COR-L47 (cell line): Measurements from ENCODE around the gene PCDHA8.
"Not testable (repeated sequence)": the region's sequence is repeated elsewhere in the genome, so short reads cannot be mapped to it uniquely, and the experiment has no call there.

Experiments
- DNase-seq: peaks from one replicate; lab custom pipeline; 2025; lab: John Stamatoyannopoulos, UW

The PCDHA8 gene, protein sequence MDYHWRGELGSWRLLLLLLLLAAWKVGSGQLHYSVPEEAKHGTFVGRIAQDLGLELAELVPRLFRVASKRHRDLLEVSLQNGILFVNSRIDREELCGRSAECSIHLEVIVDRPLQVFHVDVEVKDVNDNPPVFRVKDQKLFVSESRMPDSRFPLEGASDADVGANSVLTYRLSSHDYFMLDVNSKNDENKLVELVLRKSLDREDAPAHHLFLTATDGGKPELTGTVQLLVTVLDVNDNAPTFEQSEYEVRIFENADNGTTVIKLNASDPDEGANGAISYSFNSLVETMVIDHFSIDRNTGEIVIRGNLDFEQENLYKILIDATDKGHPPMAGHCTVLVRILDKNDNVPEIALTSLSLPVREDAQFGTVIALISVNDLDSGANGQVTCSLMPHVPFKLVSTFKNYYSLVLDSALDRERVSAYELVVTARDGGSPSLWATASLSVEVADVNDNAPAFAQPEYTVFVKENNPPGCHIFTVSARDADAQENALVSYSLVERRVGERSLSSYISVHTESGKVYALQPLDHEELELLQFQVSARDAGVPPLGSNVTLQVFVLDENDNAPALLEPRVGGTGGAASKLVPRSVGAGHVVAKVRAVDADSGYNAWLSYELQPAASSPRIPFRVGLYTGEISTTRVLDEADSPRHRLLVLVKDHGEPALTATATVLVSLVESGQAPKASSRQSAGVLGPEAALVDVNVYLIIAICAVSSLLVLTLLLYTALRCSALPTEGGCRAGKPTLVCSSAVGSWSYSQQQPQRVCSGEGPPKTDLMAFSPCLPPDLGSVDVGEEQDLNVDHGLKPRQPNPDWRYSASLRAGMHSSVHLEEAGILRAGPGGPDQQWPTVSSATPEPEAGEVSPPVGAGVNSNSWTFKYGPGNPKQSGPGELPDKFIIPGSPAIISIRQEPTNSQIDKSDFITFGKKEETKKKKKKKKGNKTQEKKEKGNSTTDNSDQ

DNA sequence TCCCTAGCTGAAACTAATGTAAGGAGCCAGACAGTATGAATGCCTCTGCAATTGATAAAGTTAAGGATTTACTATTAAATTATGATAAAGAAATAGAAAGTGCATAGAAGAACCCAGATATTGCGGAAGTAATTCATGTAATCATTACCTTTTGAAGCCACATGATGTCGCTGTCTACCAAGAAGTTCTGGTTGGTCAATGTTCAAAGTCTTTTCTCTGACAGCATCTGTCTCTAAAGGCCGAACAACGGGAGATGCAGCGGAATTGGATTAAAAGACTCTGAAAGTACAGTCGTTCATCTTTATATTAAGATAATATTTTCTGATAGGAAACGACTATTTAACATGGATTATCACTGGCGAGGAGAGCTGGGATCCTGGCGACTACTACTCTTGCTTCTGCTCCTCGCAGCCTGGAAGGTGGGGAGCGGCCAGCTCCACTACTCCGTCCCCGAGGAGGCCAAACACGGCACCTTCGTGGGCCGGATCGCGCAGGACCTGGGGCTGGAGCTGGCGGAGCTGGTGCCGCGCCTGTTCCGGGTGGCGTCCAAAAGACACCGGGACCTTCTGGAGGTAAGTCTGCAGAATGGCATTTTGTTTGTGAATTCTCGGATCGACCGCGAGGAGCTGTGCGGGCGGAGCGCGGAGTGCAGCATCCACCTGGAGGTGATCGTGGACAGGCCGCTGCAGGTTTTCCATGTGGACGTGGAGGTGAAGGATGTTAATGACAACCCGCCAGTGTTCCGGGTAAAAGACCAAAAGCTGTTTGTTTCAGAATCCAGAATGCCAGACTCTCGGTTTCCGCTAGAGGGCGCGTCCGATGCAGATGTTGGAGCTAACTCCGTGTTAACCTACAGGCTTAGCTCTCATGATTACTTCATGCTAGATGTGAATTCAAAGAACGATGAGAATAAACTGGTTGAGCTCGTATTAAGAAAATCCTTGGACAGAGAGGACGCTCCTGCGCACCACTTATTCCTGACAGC, at the start of gene PCDHA8:
TSS of gene PCDHA8 (plus strand) at position 210 of the 985 bp plus-strand sequence. CDS start at position 345, 135 bp downstream.
- no peak for DNase-seq

GRCh38 chr5:140794595-140795258, 46.3 kb upstream of the PCDHA8 start, which contains the start of gene PCDHA2:
Gene PCDHA2, plus strand, starts transcription at chr5:140794852.
- no peak for DNase-seq

DNA sequence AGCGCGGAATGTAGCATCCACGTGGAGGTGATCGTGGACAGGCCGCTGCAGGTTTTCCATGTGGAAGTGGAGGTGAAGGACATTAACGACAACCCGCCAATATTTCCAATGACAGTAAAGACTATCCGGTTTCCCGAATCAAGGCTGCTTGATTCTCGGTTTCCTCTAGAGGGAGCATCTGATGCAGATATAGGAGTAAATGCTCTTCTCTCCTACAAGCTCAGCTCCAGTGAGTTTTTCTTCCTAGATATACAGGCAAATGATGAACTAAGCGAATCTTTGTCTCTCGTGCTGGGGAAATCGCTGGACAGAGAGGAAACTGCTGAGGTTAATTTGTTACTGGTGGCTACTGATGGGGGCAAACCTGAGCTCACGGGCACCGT, 45.7 kb upstream of the PCDHA8 start:
- DNase-seq, result no peak

- DNase-seq, result not testable (repeated sequence)
Measured at GRCh38 chr5:140796072-140796717, 44.8 kb upstream of the PCDHA8 start.

GRCh38 chr5:140796718-140797095, 44.3 kb upstream of the PCDHA8 start:
- no peak for DNase-seq

GRCh38 chr5:140800816-140801493, 40.0 kb upstream of the PCDHA8 start, which contains the start of gene PCDHA3:
Gene PCDHA3, plus strand, starts transcription at chr5:140801057.
- no peak for DNase-seq

DNA sequence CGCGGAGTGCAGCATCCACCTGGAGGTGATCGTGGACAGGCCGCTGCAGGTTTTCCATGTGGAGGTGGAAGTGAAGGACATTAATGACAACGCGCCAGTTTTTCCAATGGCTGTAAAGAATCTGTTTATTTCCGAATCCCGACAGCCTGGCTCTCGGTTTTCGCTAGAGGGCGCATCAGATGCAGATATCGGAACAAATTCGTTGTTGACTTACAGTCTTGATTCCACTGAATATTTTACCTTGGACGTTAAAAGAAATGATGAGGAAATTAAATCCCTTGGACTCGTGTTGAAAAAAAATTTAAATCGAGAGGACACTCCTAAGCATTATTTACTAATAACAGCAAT, 39.5 kb upstream of the PCDHA8 start:
- no peak for DNase-seq

- DNase-seq, result not testable (repeated sequence)
Measured at GRCh38 chr5:140802381-140802780, 38.6 kb upstream of the PCDHA8 start.

DNA sequence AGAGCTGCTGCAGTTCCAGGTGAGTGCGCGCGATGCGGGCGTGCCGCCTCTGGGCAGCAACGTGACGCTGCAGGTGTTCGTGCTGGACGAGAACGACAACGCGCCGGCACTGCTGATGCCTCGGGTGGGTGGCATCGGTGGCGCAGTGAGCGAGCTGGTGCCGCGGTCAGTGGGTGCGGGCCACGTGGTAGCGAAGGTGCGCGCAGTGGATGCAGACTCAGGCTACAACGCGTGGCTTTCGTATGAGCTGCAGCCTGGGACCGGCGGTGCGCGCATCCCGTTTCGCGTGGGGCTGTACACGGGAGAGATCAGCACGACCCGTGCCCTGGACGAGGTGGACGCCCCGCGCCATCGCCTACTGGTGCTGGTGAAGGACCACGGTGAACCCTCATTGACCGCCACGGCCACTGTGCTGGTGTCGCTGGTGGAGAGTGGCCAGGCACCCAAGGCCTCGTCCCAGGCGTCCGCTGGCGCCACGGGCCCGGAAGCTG, 38.2 kb upstream of the PCDHA8 start:
- DNase-seq, result no peak

DNA sequence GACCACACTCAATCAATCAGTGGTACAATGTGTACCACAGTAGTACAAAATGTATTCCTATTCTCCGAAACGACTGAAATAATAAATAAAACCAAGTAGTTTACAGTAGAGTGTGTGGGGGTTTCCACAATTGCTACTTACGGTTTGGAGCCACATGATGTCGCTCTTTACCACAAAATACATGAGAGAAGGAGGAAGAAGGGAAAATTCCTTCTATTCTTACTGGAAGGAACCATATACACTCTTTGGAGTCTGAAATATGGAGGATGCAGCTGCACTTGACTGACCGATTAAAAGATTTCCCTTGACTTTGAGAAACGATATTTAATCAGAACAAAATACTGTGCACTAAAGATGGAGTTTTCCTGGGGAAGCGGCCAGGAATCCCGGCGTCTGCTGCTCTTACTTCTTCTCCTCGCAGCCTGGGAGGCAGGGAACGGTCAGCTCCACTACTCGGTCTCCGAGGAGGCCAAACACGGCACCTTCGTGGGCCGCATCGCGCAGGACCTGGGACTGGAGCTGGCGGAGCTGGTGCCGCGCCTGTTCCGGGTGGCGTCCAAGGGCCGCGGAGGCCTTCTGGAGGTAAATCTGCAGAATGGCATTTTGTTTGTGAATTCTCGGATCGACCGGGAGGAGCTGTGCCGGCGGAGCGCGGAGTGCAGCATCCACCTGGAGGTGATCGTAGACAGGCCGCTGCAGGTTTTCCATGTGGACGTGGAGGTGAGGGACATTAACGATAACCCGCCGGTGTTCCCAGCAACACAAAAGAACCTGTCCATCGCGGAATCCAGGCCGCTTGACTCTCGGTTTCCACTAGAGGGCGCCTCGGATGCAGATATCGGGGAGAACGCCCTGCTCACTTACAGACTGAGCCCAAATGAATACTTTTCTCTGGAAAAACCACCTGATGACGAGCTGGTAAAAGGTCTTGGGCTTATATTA, 33.9 kb upstream of the PCDHA8 start, which contains the start of gene PCDHA4:
TSS of gene PCDHA4 (plus strand) at position 235 of the 942 bp plus-strand sequence.
- no peak for DNase-seq

- DNase-seq, result not testable (repeated sequence)
Measured at GRCh38 chr5:140808241-140808888, 32.6 kb upstream of the PCDHA8 start.

DNA sequence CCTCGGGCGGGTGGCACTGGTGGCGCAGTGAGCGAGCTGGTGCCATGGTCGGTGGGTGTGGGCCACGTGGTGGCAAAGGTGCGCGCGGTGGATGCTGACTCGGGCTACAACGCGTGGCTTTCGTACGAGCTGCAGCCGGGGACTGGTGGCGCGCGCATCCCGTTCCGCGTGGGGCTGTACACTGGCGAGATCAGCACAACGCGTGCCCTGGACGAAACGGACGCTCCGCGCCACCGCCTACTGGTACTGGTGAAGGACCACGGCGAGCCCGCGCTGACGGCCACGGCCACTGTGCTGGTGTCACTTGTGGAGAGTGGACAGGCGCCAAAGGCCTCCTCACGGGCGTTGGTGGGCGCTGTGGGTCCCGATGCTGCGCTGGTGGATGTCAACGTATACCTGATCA, 32.1 kb upstream of the PCDHA8 start:
- DNase-seq, result no peak

GRCh38 chr5:140821375-140822280, 19.4 kb upstream of the PCDHA8 start, which contains the start of gene PCDHA5:
Gene PCDHA5, plus strand, starts transcription at chr5:140821613.
- DNase-seq, result peak; percentile 56

DNA sequence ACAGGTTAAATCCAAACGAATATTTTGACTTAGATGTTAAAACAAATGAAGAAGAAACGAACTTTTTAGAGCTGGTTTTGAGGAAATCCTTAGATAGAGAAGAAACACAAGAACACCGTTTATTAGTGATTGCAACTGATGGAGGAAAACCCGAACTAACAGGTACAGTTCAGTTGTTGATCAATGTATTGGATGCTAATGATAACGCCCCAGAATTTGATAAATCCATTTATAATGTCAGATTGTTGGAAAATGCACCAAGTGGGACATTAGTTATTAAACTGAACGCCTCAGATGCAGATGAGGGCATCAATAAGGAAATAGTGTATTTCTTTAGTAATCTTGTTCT, 18.7 kb upstream of the PCDHA8 start:
- DNase-seq, result no peak

- DNase-seq, result not testable (repeated sequence)
Measured at GRCh38 chr5:140822969-140823368, 18.0 kb upstream of the PCDHA8 start.

- no peak for DNase-seq
Measured at GRCh38 chr5:140823475-140823874, 17.5 kb upstream of the PCDHA8 start.
